ENCODE results near the gene ACP4. TPM values are rescaled to one million over a fixed set of nuclear protein-coding genes. Genes with fewer than 3 reads are reported as not detected.

The ACP4 gene
- total and polyA plus RNA-seq, 2 donors (not counting 1 experiment from before 2014, with no cell fraction given), result not detected

- Histone ChIP-seq H3K9me3 (ENCODE audit: control extremely low read depth in 1 of 3, control insufficient read depth in 2 of 3, insufficient read depth in 1 of 3, low read length in 2 of 3) (no peaks in the 10 kb centered on the region), H3K4me3 (ENCODE audit: control extremely low read depth in 1 of 5, extremely low read depth in 1 of 5, insufficient read depth in 1 of 5, low read depth in 2 of 5, low read length in 4 of 5) (peak overlapping the region; percentile 80 to 98 (median 88)), H3K27ac (ENCODE audit: low read length in 2 of 2) (peak overlapping the region; percentile 99), H3K27me3 (replicated peaks in 1 of 4; ENCODE audit: control extremely low read depth in 1 of 4, control insufficient read depth in 3 of 4, insufficient read depth in 4 of 4, low read length in 3 of 4) (no peaks in the 10 kb centered on the region), H3K4me2 (replicated peaks; ENCODE audit: low read depth, low read length, poor library complexity, severe bottlenecking) (peak overlapping the region; percentile 87), H3K9ac (ENCODE audit: low read length) (peak overlapping the region; percentile 89), H3K4me1 (ENCODE audit: control insufficient read depth in 2 of 2, insufficient read depth in 2 of 2, low read length in 2 of 2) (peaks cover 18 to 24% of the 10 kb centered on the region in 2 donors), H4K20me1 (ENCODE audit: control insufficient read depth, insufficient read depth, low read length, poor library complexity, severe bottlenecking) (no peaks in the 10 kb centered on the region), H3K36me3 (replicated peaks in 1 of 2; ENCODE audit: control extremely low read depth in 1 of 2, control insufficient read depth in 1 of 2, extremely low read depth in 1 of 2, insufficient read depth in 2 of 2, low read length in 1 of 2) (peaks cover 0 to 17% of the 10 kb centered on the region in 2 experiments), H3K79me2 (ENCODE audit: control insufficient read depth, insufficient read depth, low read length) (peaks cover 33% of the 10 kb centered on the region), H2AFZ (ENCODE audit: insufficient read depth, low read depth, low read length, poor library complexity, severe bottlenecking) (peak overlapping the region; percentile 82)
- Mint-ChIP-seq H3K9me3 (ENCODE audit: insufficient read depth) (no peaks in the 10 kb centered on the region), H3K27ac (peak overlapping the region; percentile 100), H3K4me1 (peaks cover 39% of the 10 kb centered on the region), H3K27me3 (no peaks in the 10 kb centered on the region), H3K4me3 (peak overlapping the region; percentile 94)
- DNase-seq (peak; percentile 99), ATAC-seq (ENCODE audit: low read depth) (peak; percentile 98)
- CTCF ChIA-PET, result interaction anchor here (0.9 to 1.0 kb wide), 3 partner anchors 115 to 390 kb away, joined by 3 to 5 read pairs (median 3); no protein-coding TSS in a partner anchor
- under 1% methylated on average over 62 of the region's 62 CpGs for WGBS (ENCODE audit: insufficient coverage)
- POLR2A ChIA-PET, result interaction anchor here (0.5 to 1.6 kb wide), 10 partner anchors 11 to 293 kb away, joined by 3 to 11 read pairs (median 3); partner anchors contain the start of gene JOSD2
- TF ChIP-seq CTCF (IDR thresholded peaks at IDR 0.05) (no peak), EZH2 (IDR thresholded peaks at IDR 0.05; ENCODE audit: borderline replicate concordance, insufficient read depth, low read depth, low read length, poor library complexity, severe bottlenecking) (no peak)
- intact Hi-C loops (cut with micrococcal nuclease), result loop anchor here (1.0 to 10.0 kb wide), 7 partner anchors 14 to 880 kb away; partner anchors contain the start of genes ATF5, JOSD2, NR1H2 and NUP62
These were observed 14.4 kb downstream of the ACP4 start for GRCh38 chr19:50804420-50805272.

DNA sequence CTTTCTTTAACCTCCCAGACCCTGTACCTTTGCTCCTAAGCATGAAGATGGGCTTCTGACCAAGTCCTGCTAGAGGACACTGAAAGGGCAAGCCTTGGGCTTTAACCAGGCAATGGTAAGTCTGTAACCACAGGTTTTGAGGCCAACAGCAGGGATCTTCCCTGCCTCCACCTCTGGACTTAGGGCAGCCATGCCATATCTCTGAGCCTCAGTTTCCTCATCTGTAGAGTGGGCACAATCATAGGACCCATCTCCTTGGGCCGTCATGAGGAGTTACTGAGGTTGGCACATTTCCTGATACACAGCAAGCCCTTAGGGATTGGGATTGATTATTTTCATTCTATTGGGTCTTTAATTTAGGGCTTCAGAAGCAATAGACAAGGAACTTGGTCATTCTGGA lies 18.6 kb downstream of the ACP4 start:
- intact Hi-C loops (cut with micrococcal nuclease), result loop anchor here (10.0 kb wide), 1 partner anchor 884 kb away; the partner anchor contains the start of genes ATF5 and NUP62
- ChIA-PET CTCF (no interaction called here), POLR2A (no interaction called here)
- Mint-ChIP-seq H3K4me1 (peaks cover 14% of the 10 kb centered on the region), H3K4me3 (no peak overlapping the region), H3K9me3 (ENCODE audit: insufficient read depth) (no peaks in the 10 kb centered on the region), H3K27ac (no peak overlapping the region), H3K27me3 (peaks cover 12% of the 10 kb centered on the region)
- no CpG with 5 or more reads among the region's 1 CpG for WGBS (ENCODE audit: insufficient coverage)
- Histone ChIP-seq H2AFZ (ENCODE audit: insufficient read depth, low read depth, low read length, poor library complexity, severe bottlenecking) (no peak overlapping the region), H3K4me2 (replicated peaks; ENCODE audit: low read depth, low read length, poor library complexity, severe bottlenecking) (no peak overlapping the region), H4K20me1 (ENCODE audit: control insufficient read depth, insufficient read depth, low read length, poor library complexity, severe bottlenecking) (no peaks in the 10 kb centered on the region), H3K9ac (ENCODE audit: low read length) (no peak overlapping the region), H3K36me3 (replicated peaks in 1 of 2; ENCODE audit: control extremely low read depth in 1 of 2, control insufficient read depth in 1 of 2, extremely low read depth in 1 of 2, insufficient read depth in 2 of 2, low read length in 1 of 2) (no peaks in the 10 kb centered on the region), H3K4me1 (ENCODE audit: control insufficient read depth in 2 of 2, insufficient read depth in 2 of 2, low read length in 2 of 2) (peaks cover 5 to 10% of the 10 kb centered on the region in 2 donors), H3K27ac (ENCODE audit: low read length in 2 of 2) (no peak overlapping the region), H3K27me3 (replicated peaks in 1 of 4; ENCODE audit: control extremely low read depth in 1 of 4, control insufficient read depth in 3 of 4, insufficient read depth in 4 of 4, low read length in 3 of 4) (no peaks in the 10 kb centered on the region), H3K79me2 (ENCODE audit: control insufficient read depth, insufficient read depth, low read length) (peaks cover 6% of the 10 kb centered on the region), H3K4me3 (ENCODE audit: control extremely low read depth in 1 of 5, extremely low read depth in 1 of 5, insufficient read depth in 1 of 5, low read depth in 2 of 5, low read length in 4 of 5) (no peak overlapping the region), H3K9me3 (ENCODE audit: control extremely low read depth in 1 of 3, control insufficient read depth in 2 of 3, insufficient read depth in 1 of 3, low read length in 2 of 3) (peaks cover 0 to 3% (median 0%) of the 10 kb centered on the region in 3 donors)
- TF ChIP-seq EZH2 (IDR thresholded peaks at IDR 0.05; ENCODE audit: borderline replicate concordance, insufficient read depth, low read depth, low read length, poor library complexity, severe bottlenecking) (no peak), CTCF (IDR thresholded peaks at IDR 0.05) (no peak)
- no peak for ATAC-seq (ENCODE audit: low read depth)
- DNase-seq, result no peak
